Fibroblast of lung (primary cell): ENCODE measurements around the gene CYP2D6. TPM values are rescaled to one million over a fixed set of nuclear protein-coding genes. Genes with fewer than 3 reads are reported as not detected.
A peak's percentile ranks its signal among the peaks of the same experiment; 100 is the strongest.

Experiments used
- DNase-seq, 2 donors: peaks; one replicate each; pipeline versions ENCODE4 v3.0.0 to v3.0.0-alpha.2; 2010; ENCODE audit warnings: low read depth in 2 of 2
- H2AFZ ChIP-seq: 2 replicates; pipeline ENCODE4 v1.5.1; 2012; ENCODE audit warnings: low read length, control low read depth, inconsistent platforms
- H3K27ac ChIP-seq: 2 replicates; pipeline ENCODE4 v1.5.1; 2011; ENCODE audit warnings: low read length, control low read depth; ENCODE audit not compliant: insufficient read depth
- H3K27me3 ChIP-seq: 2 replicates; pipeline ENCODE4 v1.5.1; 2011; ENCODE audit warnings: mild to moderate bottlenecking, low read length; ENCODE audit not compliant: control insufficient read depth, insufficient read depth
- H3K36me3 ChIP-seq: 2 replicates; pipeline ENCODE4 v1.5.1; 2011; ENCODE audit warnings: low read length; ENCODE audit not compliant: control insufficient read depth, insufficient read depth
- H3K4me1 ChIP-seq: 2 replicates; pipeline ENCODE4 v1.5.1; 2011; ENCODE audit warnings: low read length; ENCODE audit not compliant: control insufficient read depth, insufficient read depth; ENCODE audit errors: extremely low read depth
- H3K4me2 ChIP-seq: 2 replicates; pipeline ENCODE4 v1.5.1; 2011; ENCODE audit warnings: low read length, control low read depth; ENCODE audit not compliant: insufficient read depth; ENCODE audit errors: extremely low read depth
- H3K4me3 ChIP-seq, 4 experiments: fragments of 200-600 bp in 1 of 4; sonication (generic) in 1 of 4; replicated peaks in 1 of 4; 2 replicates each; pipeline ENCODE4 v1.5.1; 2011 to 2016; ENCODE audit warnings: low read length in 4 of 4, low read depth in 3 of 4, mild to moderate bottlenecking in 3 of 4, control low read depth in 2 of 4, inconsistent platforms in 1 of 4, mixed read lengths in 1 of 4; ENCODE audit not compliant: insufficient read depth in 1 of 4; ENCODE audit errors: control extremely low read depth in 1 of 4
- H3K79me2 ChIP-seq: 2 replicates; pipeline ENCODE4 v1.5.1; 2012; ENCODE audit warnings: mild to moderate bottlenecking, low read length, inconsistent platforms; ENCODE audit not compliant: control insufficient read depth, insufficient read depth
- H3K9ac ChIP-seq: 2 replicates; pipeline ENCODE4 v1.5.1; 2011; ENCODE audit warnings: mild to moderate bottlenecking, low read length, control low read depth; ENCODE audit not compliant: insufficient read depth
- H3K9me3 ChIP-seq: 2 replicates; pipeline ENCODE4 v1.5.1; 2012; ENCODE audit warnings: low read depth, low read length; ENCODE audit not compliant: control insufficient read depth, insufficient read depth
- H4K20me1 ChIP-seq: 2 replicates; pipeline ENCODE4 v1.5.1; 2011; ENCODE audit warnings: low read length; ENCODE audit not compliant: control insufficient read depth, insufficient read depth; ENCODE audit errors: extremely low read depth
- EZH2 ChIP-seq: IDR thresholded peaks from 2 replicates; pipeline ENCODE4 v1.5.1; 2012; ENCODE audit warnings: low read length, control low read depth, mild to moderate bottlenecking; ENCODE audit errors: missing control alignments
- polyA plus RNA-seq, 2 donors: library from polyadenylated mRNA; depleted of rRNA in 1 of 2; stranded (reverse) in 1 of 2; unstranded in 1 of 2; fragments of >200 nt; gene quantifications; 2 replicates each; pipeline ENCODE4 v1.2.1, GENCODE V29; 2011 to 2012; ENCODE audit warnings: missing spikeins in 1 of 2
- total RNA-seq: library from RNA; depleted of rRNA; stranded (reverse); fragments of >200 nt; gene quantifications from 2 replicates; pipeline ENCODE4 v1.2.1, GENCODE V29; 2014
- TF ChIP-seq, protein P1 (sequence below), 2 donors: IDR thresholded peaks in 1 of 2; conservative IDR thresholded peaks in 1 of 2; 1 replicate in 1 of 2; 2 replicates in 1 of 2; pipeline ENCODE4 v1.5.1; 2011 to 2012; ENCODE audit warnings: low read length in 2 of 2, control low read depth in 1 of 2, inconsistent platforms in 1 of 2, low read depth in 1 of 2, mild to moderate bottlenecking in 1 of 2

The CYP2D6 gene
- total and polyA plus RNA-seq, 2 donors (not counting 1 experiment from before 2014, with no cell fraction given): 0.09 to 0.33 TPM

- Histone ChIP-seq H3K79me2 (no peaks in the 10 kb centered on the region), H3K4me2 (no peak overlapping the region), H2AFZ (no peak overlapping the region), H3K4me1 (peaks cover 12% of the 10 kb centered on the region), H3K36me3 (no peaks in the 10 kb centered on the region), H3K27ac (no peak overlapping the region), H4K20me1 (no peaks in the 10 kb centered on the region), H3K9ac (no peak overlapping the region), H3K9me3 (no peaks in the 10 kb centered on the region), H3K27me3 (no peaks in the 10 kb centered on the region), H3K4me3 (no peak overlapping the region)
- no peak for DNase-seq
- TF ChIP-seq, protein P1, sequence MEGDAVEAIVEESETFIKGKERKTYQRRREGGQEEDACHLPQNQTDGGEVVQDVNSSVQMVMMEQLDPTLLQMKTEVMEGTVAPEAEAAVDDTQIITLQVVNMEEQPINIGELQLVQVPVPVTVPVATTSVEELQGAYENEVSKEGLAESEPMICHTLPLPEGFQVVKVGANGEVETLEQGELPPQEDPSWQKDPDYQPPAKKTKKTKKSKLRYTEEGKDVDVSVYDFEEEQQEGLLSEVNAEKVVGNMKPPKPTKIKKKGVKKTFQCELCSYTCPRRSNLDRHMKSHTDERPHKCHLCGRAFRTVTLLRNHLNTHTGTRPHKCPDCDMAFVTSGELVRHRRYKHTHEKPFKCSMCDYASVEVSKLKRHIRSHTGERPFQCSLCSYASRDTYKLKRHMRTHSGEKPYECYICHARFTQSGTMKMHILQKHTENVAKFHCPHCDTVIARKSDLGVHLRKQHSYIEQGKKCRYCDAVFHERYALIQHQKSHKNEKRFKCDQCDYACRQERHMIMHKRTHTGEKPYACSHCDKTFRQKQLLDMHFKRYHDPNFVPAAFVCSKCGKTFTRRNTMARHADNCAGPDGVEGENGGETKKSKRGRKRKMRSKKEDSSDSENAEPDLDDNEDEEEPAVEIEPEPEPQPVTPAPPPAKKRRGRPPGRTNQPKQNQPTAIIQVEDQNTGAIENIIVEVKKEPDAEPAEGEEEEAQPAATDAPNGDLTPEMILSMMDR (conservative IDR thresholded peaks at IDR 0.05 in 1 of 2, IDR thresholded peaks at IDR 0.05 in 1 of 2; ENCODE audit: low read depth in 1 of 2, low read length in 2 of 2): no peak
- no peak for TF ChIP-seq EZH2
Measured at GRCh38 chr22:42177891-42178336, 47.3 kb upstream of the CYP2D6 start.

- no peak for TF ChIP-seq EZH2
- TF ChIP-seq, protein P1 (conservative IDR thresholded peaks at IDR 0.05 in 1 of 2, IDR thresholded peaks at IDR 0.05 in 1 of 2; ENCODE audit: low read depth in 1 of 2, low read length in 2 of 2): no peak
- Histone ChIP-seq H3K36me3 (no peaks in the 10 kb centered on the region), H3K4me3 (no peak overlapping the region), H3K9ac (no peak overlapping the region), H3K79me2 (no peaks in the 10 kb centered on the region), H2AFZ (no peak overlapping the region), H3K9me3 (no peaks in the 10 kb centered on the region), H3K27ac (no peak overlapping the region), H3K4me1 (peaks cover 14% of the 10 kb centered on the region), H3K27me3 (no peaks in the 10 kb centered on the region), H3K4me2 (no peak overlapping the region), H4K20me1 (no peaks in the 10 kb centered on the region)
- DNase-seq: peak in 1 of 2 donors; percentile 20
Measured at GRCh38 chr22:42176255-42176915, 45.8 kb upstream of the CYP2D6 start.

- TF ChIP-seq, protein P1 (conservative IDR thresholded peaks at IDR 0.05 in 1 of 2, IDR thresholded peaks at IDR 0.05 in 1 of 2; ENCODE audit: low read depth in 1 of 2, low read length in 2 of 2): no peak
- TF ChIP-seq EZH2: no peak
- H3K36me3 ChIP-seq: no peaks in the 10 kb centered on the region
- no peaks in the 10 kb centered on the region for H3K9me3 ChIP-seq
- no peaks in the 10 kb centered on the region for H4K20me1 ChIP-seq
- H3K9ac ChIP-seq: no peak overlapping the region
- no peak overlapping the region for H3K4me3 ChIP-seq
- no peak overlapping the region for H3K27ac ChIP-seq
- no peak overlapping the region for H3K4me2 ChIP-seq
- DNase-seq: peak; percentile 34 to 75
- H3K79me2 ChIP-seq: no peaks in the 10 kb centered on the region
- no peaks in the 10 kb centered on the region for H3K27me3 ChIP-seq
- no peak overlapping the region for H2AFZ ChIP-seq
- peaks cover 7% of the 10 kb centered on the region for H3K4me1 ChIP-seq
Measured at GRCh38 chr22:42174062-42174461, 43.5 kb upstream of the CYP2D6 start.
